ENCODE measurements around the gene NDUFB4. TPM values are rescaled to one million over a fixed set of nuclear protein-coding genes. Genes with fewer than 3 reads are reported as not detected.

Gene NDUFB4
- total RNA-seq, result 16.4 and 32.7 TPM in 2 replicates

DNA sequence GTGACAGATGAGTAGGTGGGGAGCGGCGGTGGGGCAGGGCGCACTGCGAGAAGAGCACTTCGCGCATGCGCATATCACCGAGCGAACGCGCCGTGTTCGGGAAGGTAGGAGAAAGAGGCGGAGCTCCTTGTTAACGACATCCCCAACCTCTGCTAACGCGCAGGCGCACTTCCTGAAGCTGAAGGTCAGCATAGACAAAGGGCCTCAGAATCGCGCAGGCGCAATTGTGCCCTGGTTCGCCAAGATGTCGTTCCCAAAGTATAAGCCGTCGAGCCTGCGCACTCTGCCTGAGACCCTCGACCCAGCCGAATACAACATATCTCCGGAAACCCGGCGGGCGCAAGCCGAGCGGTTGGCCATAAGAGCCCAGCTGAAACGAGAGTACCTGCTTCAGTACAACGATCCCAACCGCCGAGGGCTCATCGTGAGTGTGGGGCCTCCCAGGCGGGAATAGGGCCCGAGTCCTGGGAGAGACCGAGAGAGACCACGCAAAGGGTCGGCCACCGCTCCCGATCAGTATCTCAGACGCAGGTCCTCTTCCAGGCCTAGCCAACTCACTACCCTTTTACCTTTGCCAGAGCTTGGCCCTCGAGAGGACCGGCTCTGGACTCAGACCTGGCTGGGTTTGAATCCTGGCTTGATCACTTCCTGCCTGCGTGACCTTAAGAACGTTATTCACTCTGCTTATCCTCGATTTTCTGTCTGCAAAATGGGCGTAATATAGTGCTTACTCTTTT lies at the start of gene NDUFB4:
Gene NDUFB4 (plus strand): TSS at position 221 of the 737 bp plus-strand sequence. CDS start 24 bp downstream, at position 245.

Other genes with a start within 250 kb of the NDUFB4 start
- 8.6 and 11.6 TPM in 2 replicates for gene LRRC58, start 247.0 kb upstream of the NDUFB4 start, total RNA-seq
- 222 and 671 TPM in 2 replicates for gene FSTL1, start 145.3 kb upstream of the NDUFB4 start, total RNA-seq
- 0.25 and 0.49 TPM in 2 replicates for gene HGD, start 85.9 kb downstream of the NDUFB4 start, total RNA-seq
- gene RABL3, start 146.2 kb downstream of the NDUFB4 start, total RNA-seq, result 10.8 and 14.7 TPM in 2 replicates
- 24.3 and 41.5 TPM in 2 replicates for gene GTF2E1, start 146.4 kb downstream of the NDUFB4 start, total RNA-seq